ENCODE data around the gene ANKS4B.

Gene ANKS4B

DNA sequence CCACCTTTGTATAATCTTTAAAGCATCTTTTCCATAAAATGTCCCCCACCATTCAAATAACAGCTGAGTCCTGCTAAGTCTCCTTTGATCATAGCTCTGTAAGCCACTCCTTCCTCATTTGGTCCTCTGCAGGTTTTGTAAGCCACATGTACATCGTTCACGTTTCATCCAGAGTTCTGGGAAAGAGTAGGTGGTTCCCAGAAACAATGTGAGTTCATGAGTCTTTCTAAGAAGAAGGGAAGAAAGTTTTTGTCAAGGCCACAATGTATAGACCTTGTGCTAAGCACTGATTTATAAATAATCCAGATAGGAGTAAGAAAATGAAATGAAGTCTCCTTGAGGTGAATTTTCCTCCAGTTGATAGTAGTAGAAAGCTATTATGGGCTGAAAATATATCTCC lies 8.7 kb upstream of the ANKS4B start:
- no peak for DNase-seq (ENCODE audit: low read depth in 2 of 2)
- TF ChIP-seq, protein P1, sequence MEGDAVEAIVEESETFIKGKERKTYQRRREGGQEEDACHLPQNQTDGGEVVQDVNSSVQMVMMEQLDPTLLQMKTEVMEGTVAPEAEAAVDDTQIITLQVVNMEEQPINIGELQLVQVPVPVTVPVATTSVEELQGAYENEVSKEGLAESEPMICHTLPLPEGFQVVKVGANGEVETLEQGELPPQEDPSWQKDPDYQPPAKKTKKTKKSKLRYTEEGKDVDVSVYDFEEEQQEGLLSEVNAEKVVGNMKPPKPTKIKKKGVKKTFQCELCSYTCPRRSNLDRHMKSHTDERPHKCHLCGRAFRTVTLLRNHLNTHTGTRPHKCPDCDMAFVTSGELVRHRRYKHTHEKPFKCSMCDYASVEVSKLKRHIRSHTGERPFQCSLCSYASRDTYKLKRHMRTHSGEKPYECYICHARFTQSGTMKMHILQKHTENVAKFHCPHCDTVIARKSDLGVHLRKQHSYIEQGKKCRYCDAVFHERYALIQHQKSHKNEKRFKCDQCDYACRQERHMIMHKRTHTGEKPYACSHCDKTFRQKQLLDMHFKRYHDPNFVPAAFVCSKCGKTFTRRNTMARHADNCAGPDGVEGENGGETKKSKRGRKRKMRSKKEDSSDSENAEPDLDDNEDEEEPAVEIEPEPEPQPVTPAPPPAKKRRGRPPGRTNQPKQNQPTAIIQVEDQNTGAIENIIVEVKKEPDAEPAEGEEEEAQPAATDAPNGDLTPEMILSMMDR (IDR thresholded peaks at IDR 0.05; ENCODE audit: low read depth, low read length): no peak
- no peak overlapping the region for H3K4me3 ChIP-seq (replicated peaks in 1 of 2; ENCODE audit: low read depth in 2 of 2, low read length in 2 of 2)

DNA sequence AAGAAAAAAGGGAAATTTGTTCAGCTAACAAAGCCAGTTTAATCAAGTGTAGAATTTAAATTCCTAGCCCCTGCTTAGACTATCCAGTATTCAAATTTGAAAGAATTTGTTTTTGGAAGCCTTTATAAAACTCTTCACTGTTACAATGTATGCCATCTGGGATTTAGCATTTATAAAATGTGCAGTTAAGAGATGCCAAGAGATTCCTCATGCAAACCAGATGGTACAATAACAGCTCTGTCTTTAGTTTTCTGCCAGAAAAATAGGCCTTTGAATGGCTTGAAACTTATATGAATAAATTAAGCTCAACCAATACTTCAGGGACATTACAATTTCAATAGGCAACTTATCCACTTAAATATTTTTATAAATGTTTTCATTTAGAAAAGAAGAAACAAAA lies 6.8 kb upstream of the ANKS4B start:
- TF ChIP-seq, protein P1 (IDR thresholded peaks at IDR 0.05; ENCODE audit: low read depth, low read length): no peak
- DNase-seq (ENCODE audit: low read depth in 2 of 2): no peak
- H3K4me3 ChIP-seq (replicated peaks in 1 of 2; ENCODE audit: low read depth in 2 of 2, low read length in 2 of 2): no peak overlapping the region

DNA sequence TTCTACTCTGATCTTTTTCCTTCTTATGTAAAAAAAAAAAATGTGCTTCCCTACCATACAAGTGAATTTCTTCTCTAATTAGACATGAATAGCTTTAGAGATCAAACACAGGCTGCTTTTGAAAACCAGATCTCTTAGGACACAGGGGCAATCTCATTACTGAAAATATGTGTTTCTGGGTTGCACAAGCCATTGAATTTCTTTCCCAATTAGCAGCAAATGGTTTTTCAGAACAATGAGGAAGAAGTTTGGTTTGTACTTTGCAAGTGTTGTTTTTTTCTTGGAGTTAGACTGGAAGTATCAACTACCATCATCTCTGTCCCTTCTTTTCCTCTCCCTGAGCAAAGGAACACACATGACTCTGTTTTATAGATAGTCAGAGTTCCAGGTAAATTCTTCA lies 5.6 kb upstream of the ANKS4B start:
- TF ChIP-seq, protein P1 (IDR thresholded peaks at IDR 0.05; ENCODE audit: low read depth, low read length): no peak
- no peak for DNase-seq (ENCODE audit: low read depth in 2 of 2)
- no peak overlapping the region for H3K4me3 ChIP-seq (replicated peaks in 1 of 2; ENCODE audit: low read depth in 2 of 2, low read length in 2 of 2)

- DNase-seq (ENCODE audit: low read depth in 2 of 2): no peak
- TF ChIP-seq, protein P1 (IDR thresholded peaks at IDR 0.05; ENCODE audit: low read depth, low read length): no peak
- no peak overlapping the region for H3K4me3 ChIP-seq (replicated peaks in 1 of 2; ENCODE audit: low read depth in 2 of 2, low read length in 2 of 2)
Measured at GRCh38 chr16:21228361-21228872, 5.1 kb upstream of the ANKS4B start.

DNA sequence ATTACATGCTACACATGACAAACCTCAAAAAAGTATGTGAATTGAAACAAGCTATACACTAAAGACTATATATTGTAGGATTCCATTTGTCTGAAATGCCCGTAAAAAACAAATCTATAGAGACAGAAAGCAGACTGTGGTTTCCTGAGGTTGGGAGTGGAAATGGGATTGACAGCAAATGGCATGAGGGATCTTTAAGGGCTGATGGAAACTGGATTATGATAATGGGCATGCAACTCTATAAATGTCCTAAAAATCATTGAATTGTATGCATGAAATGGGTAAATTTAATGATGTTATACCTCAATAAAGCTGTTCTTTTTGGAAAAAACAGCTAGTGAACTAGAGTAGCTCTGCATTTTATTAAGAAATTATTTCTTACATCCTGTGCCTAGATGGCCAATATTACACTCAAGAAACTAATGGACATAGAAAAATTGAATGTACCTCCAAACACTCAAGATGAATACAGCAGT lies 416 bp upstream of the ANKS4B start:
- DNase-seq (ENCODE audit: low read depth in 2 of 2): no peak
- H3K4me3 ChIP-seq (replicated peaks in 1 of 2; ENCODE audit: low read depth in 2 of 2, low read length in 2 of 2): no peak overlapping the region
- TF ChIP-seq, protein P1 (IDR thresholded peaks at IDR 0.05; ENCODE audit: low read depth, low read length): no peak

- TF ChIP-seq, protein P1 (IDR thresholded peaks at IDR 0.05; ENCODE audit: low read depth, low read length): no peak
- no peak overlapping the region for H3K4me3 ChIP-seq (replicated peaks in 1 of 2; ENCODE audit: low read depth in 2 of 2, low read length in 2 of 2)
- DNase-seq (ENCODE audit: low read depth in 2 of 2): no peak
Measured at GRCh38 chr16:21235199-21235585, 1.7 kb downstream of the ANKS4B start.

GRCh38 chr16:21236831-21237230 lies 3.3 kb downstream of the ANKS4B start:
- H3K4me3 ChIP-seq (replicated peaks in 1 of 2; ENCODE audit: low read depth in 2 of 2, low read length in 2 of 2): no peak overlapping the region
- TF ChIP-seq, protein P1 (IDR thresholded peaks at IDR 0.05; ENCODE audit: low read depth, low read length): no peak
- DNase-seq (ENCODE audit: low read depth in 2 of 2): no peak

Measured in cardiac fibroblast (primary cell).